SK-MEL-5 (cell line): ENCODE results near the gene CD93. TPM values are rescaled to one million over a fixed set of nuclear protein-coding genes. Genes with fewer than 3 reads are reported as not detected.

Source experiments
- DNase-seq: peaks from one replicate; pipeline ENCODE4 v3.0.0-alpha.2; 2016; ENCODE audit warnings: low read depth, low spot score
- in situ Hi-C: cut with HindIII; loops from 2 replicates; pipeline ENCODE4 v1.10.0; 2016; ENCODE audit warnings: low sequenced_read_pairs, high pct_unique_total_duplicates, low pct_unique_long_range_greater_than_20kb
- total RNA-seq: library from RNA; depleted of rRNA; stranded (reverse); fragments of >200 nt; shearing (Covaris generic); gene quantifications from 2 replicates; pipeline ENCODE4 v1.2.3, GENCODE V29; 2014

Gene CD93
- total RNA-seq, 1 experiment from 2014 or later = not detected

DNA sequence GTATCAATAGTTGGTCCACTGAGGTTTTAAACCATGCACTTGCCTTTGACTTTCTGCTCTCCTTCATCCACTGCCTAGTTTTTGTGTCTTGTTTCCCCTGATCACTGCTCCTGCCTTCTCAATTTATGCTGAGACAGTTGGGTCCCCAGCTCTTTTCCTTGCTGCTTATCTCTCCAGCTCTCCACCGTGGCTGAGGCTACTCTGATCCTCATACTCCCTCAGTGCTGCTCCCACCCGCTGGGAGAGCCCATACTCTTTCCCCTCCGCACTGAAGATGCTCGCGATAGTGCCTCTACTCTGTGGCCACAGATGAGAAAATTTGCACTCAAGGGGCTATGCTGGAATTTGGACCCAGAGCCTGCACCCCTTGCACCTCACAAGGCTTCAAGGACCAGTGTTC lies 33.2 kb downstream of the CD93 start:
- in situ Hi-C loops = no loop called here
- no peak for DNase-seq

DNA sequence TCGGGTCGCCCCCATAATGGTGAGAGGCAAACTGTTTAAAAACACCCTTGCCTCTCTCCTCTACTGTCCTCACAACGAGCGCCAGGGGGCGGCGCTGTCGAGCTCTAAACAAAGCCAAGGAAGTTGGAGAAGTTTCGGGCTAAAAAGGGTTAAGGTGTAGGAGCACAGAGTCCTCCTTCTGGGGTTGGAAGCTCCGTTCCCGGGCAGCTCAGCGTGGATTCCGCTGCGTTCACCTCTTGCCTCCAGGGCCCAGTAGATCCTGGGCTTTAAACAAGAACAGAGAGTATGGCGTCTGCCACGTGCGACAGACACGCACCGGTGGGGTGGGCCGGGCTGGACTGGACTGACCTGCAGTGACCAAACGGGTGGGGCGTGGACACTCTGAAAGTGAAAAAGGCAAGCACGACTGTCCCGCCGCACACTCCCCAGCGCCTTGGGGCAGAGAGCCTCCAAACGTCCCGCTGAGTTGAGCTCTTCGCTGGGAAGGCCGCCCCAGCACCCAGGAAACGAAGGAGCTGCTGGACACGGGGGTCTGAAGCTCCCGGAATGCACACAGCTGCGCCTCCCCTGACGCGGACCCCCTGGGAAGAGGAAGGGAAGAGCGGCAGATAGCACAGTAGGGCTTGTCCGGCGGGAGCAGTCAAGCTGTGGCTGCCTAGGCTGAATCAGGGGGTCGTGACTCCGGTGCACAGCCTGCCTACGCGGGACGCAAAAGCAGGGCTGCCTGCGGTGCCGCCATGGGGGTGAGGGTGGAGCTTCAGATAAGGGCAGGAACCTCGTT lies 35.1 kb downstream of the CD93 start:
- peak; percentile 61 for DNase-seq
- in situ Hi-C loops = no loop called here

DNA sequence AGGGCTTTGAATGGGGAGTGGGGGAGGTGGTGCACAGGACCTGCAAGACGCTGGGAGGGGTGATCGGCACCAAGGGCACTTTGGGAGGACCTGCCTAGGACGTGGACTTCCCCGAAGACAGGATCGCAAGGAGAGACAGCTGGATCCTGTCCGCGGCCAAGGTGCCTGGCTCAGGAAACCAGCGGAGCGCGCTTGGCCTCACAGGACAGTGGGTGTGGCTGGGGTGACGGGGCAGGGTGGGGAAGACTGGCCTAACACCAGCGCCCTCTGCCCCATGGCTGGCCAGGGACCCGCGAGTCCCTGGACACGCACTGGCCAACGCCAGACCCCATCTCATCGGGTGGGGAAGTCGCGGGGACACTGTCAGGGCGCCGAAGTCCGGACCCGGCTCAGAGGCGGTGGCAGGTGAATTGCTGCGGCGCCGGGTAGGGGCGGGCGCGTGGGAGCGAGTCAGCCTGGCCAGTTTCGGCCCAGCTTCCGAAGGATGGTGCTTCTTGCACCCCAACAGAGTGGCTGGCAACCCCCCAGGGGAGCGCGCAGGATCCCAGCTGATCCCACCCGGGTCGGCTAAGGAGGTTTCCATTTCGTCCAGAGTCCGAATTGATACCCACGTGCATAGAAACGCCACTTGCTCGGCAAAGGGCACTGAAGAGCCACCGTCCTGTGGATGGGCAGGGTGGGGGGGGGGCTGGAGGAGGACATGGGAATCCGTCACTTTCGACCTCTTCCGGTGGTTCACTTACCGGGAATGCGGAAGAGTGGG lies 35.9 kb downstream of the CD93 start:
- in situ Hi-C loops = no loop called here
- no peak for DNase-seq

GRCh38 chr20:23049201-23050075 lies 36.7 kb downstream of the CD93 start, which contains the start of gene THBD:
THBD (minus strand) TSS chr20:23049672; CDS start chr20:23049504, 168 bp downstream.
- in situ Hi-C loops = no loop called here

DNA sequence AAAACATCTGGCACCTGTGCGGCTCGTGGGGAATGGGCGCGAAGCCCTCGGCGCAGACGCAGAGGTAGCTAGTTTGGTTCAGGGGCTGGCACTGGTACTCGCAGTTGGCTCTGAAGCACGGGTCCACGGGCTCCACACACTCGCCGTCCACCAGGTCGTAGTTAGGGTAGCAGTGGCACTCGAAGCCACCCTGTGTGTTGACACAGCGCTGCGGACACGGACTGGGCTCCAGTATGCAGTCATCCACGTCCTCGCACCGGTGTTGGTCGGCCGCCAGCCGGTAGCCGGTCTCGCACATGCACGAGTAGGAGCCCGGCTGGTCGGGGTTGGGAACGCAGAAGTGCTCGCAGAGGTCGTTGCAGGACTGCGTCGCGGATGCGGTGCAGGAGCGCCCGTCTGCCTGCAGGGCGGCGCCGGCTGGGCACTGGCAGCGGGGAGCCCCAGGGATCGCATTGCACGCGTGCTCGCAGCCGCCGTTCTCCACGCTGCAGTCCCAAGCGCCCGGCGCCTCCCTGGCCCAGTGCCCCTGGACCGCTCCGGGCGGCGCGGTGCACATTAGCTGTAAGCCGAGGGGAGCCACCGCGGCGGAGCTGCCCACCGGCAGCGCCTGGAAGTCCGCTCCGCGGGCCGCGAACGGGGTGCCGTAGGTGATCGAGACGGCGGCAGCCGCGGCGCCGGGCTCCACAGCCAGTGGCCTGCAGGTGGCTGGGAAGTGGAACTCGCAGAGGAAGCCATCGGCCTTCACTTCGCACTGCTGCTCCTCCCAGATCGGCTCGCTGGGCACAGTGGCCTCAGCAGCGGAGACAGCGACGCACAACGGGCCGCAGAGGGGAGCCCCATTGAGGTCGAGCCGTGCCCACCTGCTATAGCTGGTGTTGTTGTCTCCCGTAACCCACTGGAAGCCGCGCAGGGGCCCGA lies 37.6 kb downstream of the CD93 start:
- no peak for DNase-seq
- in situ Hi-C loops = no loop called here

More at GRCh38 chr20:23049201-23050075, 36.7 kb downstream of the CD93 start, which contains the start of gene THBD:
- no peak for DNase-seq

- in situ Hi-C loops = no loop called here
- no peak for DNase-seq
These were observed 38.3 kb downstream of the CD93 start for GRCh38 chr20:23047738-23048214.

DNA sequence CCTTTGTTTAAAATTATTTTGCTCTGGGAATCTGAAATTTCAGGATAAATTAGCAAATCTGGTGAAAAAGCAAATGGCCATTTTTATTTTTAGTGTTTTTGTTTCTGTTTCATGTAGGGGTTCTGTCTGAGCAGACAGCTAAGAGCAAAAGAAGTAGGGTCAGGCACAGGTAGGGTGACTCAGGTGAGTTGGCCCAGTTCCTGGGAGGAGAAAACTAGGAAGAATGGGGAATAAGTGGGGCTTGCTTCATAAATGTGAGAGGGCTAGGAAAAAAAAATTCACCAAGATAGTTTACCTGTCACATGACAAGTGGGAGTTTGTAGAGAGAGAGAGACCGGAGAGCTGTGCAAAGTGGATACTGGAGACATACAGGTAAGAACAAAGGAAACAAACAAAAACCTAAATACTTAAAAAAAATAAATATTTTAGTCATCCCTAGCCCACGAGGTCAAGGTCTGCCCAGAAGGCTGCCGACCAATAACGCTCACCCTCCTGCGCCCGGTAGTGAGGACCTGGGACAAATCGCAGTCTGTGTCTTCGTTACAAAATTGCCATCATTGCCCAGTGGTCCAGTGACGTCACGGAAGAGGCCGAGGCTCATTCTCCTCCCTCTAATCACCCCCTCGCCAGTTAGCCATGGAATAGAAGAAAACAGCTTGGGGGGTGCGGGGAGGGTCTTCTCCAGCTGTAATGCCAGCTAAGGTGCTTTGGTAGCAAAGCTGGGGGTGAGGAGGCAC lies 39.0 kb downstream of the CD93 start:
- DNase-seq = no peak
- in situ Hi-C loops = no loop called here

- in situ Hi-C loops = no loop called here
- DNase-seq = no peak
These were observed 39.7 kb downstream of the CD93 start for GRCh38 chr20:23046431-23046830.

DNA sequence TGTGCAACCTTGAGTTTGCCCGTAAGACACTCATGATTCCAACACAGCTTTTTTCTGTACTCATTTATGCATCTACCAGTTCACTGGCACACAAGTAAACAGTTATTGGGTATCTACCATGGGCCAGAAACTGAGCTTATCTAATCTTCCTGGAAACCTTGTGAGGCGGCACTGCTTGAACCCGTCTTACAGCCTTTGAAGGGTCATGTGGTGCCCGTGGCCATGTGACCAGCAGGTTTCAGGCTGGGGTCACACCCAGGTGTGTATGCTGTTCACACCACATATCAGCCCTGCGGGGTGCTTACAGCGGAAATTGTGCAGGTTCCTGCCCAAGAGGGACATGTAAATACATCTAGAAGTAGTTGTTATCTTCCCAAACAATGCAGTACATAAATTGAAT lies 42.7 kb downstream of the CD93 start:
- in situ Hi-C loops = no loop called here

DNA sequence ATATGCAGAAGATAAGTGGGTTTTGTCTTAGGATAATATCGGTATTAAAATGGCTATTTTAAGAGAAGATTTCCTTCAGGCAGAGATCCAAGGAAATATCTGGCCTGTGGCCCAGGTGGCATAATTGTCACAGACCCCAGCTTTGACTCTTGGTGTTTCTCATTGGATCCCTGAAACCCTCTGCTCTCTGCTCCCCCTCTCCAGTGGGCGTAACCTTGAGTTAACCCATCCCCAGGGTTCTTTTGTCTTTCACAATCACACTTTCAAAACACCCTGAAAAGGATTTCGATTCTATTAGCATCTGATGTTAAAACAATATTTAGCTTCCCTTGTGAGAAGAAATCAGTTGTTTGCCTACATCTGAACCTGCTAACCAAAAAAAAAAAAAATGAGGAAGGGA lies 43.9 kb downstream of the CD93 start:
- DNase-seq = no peak
- in situ Hi-C loops = no loop called here

More for the DNA sequence above, 42.7 kb downstream of the CD93 start:
- no peak for DNase-seq

GRCh38 chr20:23039885-23040508 lies 46.1 kb downstream of the CD93 start:
- in situ Hi-C loops = no loop called here
- DNase-seq = no peak

GRCh38 chr20:23039136-23039875 lies 46.8 kb downstream of the CD93 start:
- DNase-seq = no peak
- in situ Hi-C loops = no loop called here

- in situ Hi-C loops = no loop called here
- no peak for DNase-seq
These were observed 49.1 kb downstream of the CD93 start for GRCh38 chr20:23037017-23037481.

DNA sequence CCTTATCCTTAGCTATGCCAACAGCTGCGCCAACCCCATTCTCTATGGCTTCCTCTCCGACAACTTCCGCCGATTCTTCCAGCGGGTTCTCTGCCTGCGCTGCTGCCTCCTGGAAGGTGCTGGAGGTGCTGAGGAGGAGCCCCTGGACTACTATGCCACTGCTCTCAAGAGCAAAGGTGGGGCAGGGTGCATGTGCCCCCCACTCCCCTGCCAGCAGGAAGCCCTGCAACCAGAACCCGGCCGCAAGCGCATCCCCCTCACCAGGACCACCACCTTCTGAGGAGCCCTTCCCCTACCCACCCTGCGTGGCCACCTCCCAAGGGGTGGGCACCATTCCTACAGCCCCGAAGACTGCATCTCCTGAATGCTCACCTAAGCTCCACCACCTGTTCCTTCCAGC lies 49.8 kb downstream of the CD93 start:
- no peak for DNase-seq
- in situ Hi-C loops = no loop called here

DNA sequence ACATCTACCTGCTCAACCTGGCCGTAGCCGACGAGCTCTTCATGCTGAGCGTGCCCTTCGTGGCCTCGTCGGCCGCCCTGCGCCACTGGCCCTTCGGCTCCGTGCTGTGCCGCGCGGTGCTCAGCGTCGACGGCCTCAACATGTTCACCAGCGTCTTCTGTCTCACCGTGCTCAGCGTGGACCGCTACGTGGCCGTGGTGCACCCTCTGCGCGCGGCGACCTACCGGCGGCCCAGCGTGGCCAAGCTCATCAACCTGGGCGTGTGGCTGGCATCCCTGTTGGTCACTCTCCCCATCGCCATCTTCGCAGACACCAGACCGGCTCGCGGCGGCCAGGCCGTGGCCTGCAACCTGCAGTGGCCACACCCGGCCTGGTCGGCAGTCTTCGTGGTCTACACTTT lies 50.4 kb downstream of the CD93 start:
- DNase-seq = no peak
- in situ Hi-C loops = no loop called here
